ENCODE data around the gene SFMBT2.
"Not testable (repeated sequence)": the region's sequence is repeated elsewhere in the genome, so short reads cannot be mapped to it uniquely, and the experiment has no call there.

The SFMBT2 gene

GRCh38 chr10:7184116-7184515 lies 226.7 kb downstream of the SFMBT2 start:
- not testable (repeated sequence) for DNase-seq (ENCODE audit: low spot score)

- not testable (repeated sequence) for DNase-seq (ENCODE audit: low spot score)
Measured at GRCh38 chr10:7182327-7182726, 228.5 kb downstream of the SFMBT2 start.

GRCh38 chr10:7181420-7181819 lies 229.4 kb downstream of the SFMBT2 start:
- DNase-seq (ENCODE audit: low spot score): no peak

- DNase-seq (ENCODE audit: low spot score): no peak
Measured at GRCh38 chr10:7179536-7179935, 231.3 kb downstream of the SFMBT2 start.

- DNase-seq (ENCODE audit: low spot score): no peak
Measured at GRCh38 chr10:7173948-7174347, 236.9 kb downstream of the SFMBT2 start.

GRCh38 chr10:7171825-7172224 lies 239.0 kb downstream of the SFMBT2 start:
- DNase-seq (ENCODE audit: low spot score): no peak

GRCh38 chr10:7170626-7171322 lies 240.1 kb downstream of the SFMBT2 start:
- DNase-seq (ENCODE audit: low spot score): no peak

- DNase-seq (ENCODE audit: low spot score): no peak
Measured at GRCh38 chr10:7168414-7168813, 242.4 kb downstream of the SFMBT2 start.

GRCh38 chr10:7165500-7166177 lies 245.2 kb downstream of the SFMBT2 start:
- no peak for DNase-seq (ENCODE audit: low spot score)

- DNase-seq (ENCODE audit: low spot score): no peak
Measured at GRCh38 chr10:7164955-7165354, 245.9 kb downstream of the SFMBT2 start.

- no peak for DNase-seq (ENCODE audit: low spot score)
Measured at GRCh38 chr10:7162331-7162730, 248.5 kb downstream of the SFMBT2 start.

GRCh38 chr10:7161484-7162250 lies 249.2 kb downstream of the SFMBT2 start:
- DNase-seq (ENCODE audit: low spot score): no peak

GRCh38 chr10:7159928-7160327 lies 250.9 kb downstream of the SFMBT2 start:
- DNase-seq (ENCODE audit: low spot score): no peak

GRCh38 chr10:7159517-7159916 lies 251.3 kb downstream of the SFMBT2 start:
- DNase-seq (ENCODE audit: low spot score): no peak

- DNase-seq (ENCODE audit: low spot score): no peak
Measured at GRCh38 chr10:7157091-7157490, 253.7 kb downstream of the SFMBT2 start.

- no peak for DNase-seq (ENCODE audit: low spot score)
Measured at GRCh38 chr10:7153750-7154149, 257.1 kb downstream of the SFMBT2 start.

GRCh38 chr10:7152982-7153381 lies 257.9 kb downstream of the SFMBT2 start:
- DNase-seq (ENCODE audit: low spot score): no peak

- DNase-seq (ENCODE audit: low spot score): no peak
Measured at GRCh38 chr10:7152341-7152740, 258.5 kb downstream of the SFMBT2 start.

GRCh38 chr10:7151538-7151937 lies 259.3 kb downstream of the SFMBT2 start:
- no peak for DNase-seq (ENCODE audit: low spot score)

GRCh38 chr10:7150349-7150748 lies 260.5 kb downstream of the SFMBT2 start:
- no peak for DNase-seq (ENCODE audit: low spot score)

- no peak for DNase-seq (ENCODE audit: low spot score)
Measured at GRCh38 chr10:7146189-7146588, 264.6 kb downstream of the SFMBT2 start.

GRCh38 chr10:7136016-7136415 lies 274.8 kb downstream of the SFMBT2 start:
- DNase-seq (ENCODE audit: low spot score): no peak

- DNase-seq (ENCODE audit: low spot score): no peak
Measured at GRCh38 chr10:7135188-7135587, 275.6 kb downstream of the SFMBT2 start.
